ENCODE results near the gene NCOA5.
A peak's percentile ranks its signal among the peaks of the same experiment; 100 is the strongest.

The NCOA5 gene

GRCh38 chr20:46089417-46090388 is at the start of gene NCOA5:
Gene NCOA5 (minus strand): TSS chr20:46089962. CDS start chr20:46079424, 10,538 bp downstream.
- DNase-seq = peak; percentile 96

DNA sequence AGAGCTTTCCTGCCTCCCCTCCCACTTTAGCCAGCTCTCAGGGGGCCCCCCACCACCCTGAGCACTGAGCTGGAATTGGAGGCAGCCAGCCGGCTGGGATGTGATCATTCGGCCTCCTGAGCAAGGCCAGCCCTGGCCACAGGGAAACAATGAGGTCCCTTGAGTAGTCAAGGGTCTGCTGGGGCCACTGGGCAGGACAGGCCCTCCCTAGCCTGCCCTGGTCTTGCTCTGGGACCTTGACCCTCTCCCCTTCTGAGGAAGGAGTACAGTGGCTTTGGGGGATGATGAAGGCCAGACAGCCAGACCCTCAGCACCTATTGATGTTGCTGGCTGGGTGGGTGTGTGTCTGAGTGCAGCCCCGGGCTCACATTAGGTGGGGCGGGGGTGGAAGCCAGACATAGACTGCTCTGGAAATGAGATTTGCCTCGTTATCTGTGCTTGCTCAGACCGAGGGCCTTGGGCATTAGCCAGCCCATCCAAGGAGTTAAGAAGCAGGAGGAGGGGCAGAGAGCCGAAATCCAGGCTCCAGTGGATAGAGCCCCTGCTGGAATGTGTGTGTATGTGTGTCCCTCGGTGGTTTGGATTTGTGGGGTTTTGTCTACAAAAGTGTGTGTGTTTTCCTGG is 49.6 kb upstream of the NCOA5 start:
- DNase-seq = no peak

GRCh38 chr20:46137816-46138215 is 48.1 kb upstream of the NCOA5 start:
- no peak for DNase-seq

GRCh38 chr20:46135856-46136633 is 46.3 kb upstream of the NCOA5 start:
- no peak for DNase-seq

GRCh38 chr20:46134716-46135115 is 45.0 kb upstream of the NCOA5 start:
- DNase-seq = no peak

DNA sequence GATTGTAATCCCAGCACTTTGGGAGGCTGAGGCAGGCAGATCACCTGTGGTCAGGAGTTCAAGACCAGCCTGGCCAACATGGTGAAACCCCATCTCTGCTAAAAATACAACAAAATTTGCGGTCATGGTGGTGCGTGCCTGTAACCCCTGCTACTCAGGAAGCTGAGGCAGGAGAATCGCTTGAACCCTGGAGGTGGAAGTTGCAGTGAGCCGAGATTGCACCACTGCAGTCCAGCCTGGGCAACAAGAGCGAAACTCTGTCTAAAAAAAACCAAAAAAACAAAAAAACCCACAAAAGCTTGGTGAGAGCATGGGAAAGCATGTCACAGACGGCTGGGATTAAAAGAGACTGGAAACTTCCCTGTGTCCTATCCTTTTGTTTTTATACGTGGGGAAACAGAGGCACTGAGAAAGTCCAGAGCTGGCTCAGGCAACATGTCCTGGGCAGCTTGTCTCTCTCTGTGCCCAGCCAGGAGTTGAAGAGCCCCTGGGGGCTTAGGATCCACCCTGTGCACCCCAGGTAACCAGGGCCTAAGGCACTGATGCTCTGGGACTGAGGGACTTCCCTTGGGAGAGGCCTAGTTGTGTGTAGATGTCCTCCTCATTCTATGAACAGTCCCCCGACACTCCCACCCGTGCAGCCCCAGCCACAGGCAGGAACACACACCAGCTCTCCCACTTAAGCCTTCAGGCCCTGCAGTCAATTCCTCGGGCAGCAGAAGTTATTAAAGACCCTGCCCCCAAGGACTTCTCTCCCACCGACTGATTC is 44.3 kb upstream of the NCOA5 start:
- DNase-seq = no peak

DNA sequence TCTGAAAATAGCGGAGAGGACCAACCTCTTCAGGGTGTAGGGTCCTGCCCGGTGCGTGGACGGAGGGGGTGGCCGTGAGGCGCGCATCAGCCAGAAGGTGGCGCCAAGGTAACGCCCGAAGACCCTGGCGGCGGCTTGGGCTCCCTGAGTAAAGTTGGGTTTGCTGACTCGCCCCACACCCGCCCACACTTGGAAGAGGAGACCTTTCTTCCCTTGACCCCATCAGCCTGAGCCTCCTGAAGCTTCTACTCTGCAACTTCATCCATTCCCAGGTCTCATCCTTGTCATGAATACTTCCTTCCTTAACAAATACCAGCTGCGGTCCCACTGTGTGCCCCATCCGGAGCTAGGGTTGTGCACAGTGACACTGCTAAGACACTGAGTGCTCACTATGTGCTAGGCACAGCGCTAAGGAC is 43.0 kb upstream of the NCOA5 start:
- DNase-seq = peak; percentile 76

DNA sequence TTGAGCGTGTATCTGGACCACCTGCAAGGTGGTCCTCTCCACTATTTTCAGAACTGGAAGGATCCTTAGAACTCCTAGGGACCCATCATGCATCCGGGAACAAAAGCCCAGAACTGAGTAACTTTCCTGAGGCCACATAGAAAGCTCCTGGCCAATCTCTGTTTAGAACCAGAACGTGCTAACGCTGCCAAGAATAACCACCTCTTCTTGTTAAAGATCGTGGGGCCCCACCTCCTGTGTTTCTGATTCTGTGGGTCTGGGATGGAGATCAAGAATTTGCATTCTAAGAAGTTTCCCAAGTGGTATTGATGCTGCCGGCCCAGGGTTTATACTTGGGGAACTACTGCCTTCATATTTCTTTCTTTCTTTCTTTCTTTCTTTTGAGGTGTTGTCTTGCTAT is 41.6 kb upstream of the NCOA5 start:
- DNase-seq = no peak

GRCh38 chr20:46130534-46130933 is 40.8 kb upstream of the NCOA5 start:
- no peak for DNase-seq

GRCh38 chr20:46129955-46130481 is 40.3 kb upstream of the NCOA5 start:
- no peak for DNase-seq

GRCh38 chr20:46128310-46129151 is 38.8 kb upstream of the NCOA5 start:
- DNase-seq = peak; percentile 27

DNA sequence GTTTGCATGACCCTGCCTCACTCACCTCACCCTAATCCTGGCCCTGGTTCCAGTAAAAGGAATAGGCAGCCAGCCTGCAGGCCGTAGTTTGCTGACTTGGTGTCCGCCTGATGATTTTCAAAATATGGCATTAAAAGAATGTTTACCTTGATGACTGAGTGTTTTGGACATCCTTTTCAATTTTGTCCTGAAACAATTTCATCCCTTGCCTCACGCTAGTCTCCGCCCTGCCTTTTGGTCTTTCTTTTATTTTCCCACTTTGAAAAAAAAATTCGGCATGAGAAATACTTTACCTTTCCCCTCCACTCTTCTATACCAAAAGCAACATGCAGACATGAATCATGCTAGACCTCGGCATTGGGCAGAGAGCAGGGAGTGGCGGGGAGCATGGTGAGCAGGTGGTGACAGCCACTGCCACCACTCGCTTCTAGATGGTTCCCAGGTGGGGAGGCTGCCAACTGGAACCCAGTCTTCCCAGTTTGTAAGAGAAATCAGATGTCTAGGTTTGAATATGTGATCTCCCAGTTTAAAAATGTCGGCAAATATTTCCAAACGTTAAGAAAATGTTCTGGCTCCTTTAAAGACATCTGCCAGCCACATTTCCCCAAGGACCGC is 37.7 kb upstream of the NCOA5 start:
- no peak for DNase-seq

DNA sequence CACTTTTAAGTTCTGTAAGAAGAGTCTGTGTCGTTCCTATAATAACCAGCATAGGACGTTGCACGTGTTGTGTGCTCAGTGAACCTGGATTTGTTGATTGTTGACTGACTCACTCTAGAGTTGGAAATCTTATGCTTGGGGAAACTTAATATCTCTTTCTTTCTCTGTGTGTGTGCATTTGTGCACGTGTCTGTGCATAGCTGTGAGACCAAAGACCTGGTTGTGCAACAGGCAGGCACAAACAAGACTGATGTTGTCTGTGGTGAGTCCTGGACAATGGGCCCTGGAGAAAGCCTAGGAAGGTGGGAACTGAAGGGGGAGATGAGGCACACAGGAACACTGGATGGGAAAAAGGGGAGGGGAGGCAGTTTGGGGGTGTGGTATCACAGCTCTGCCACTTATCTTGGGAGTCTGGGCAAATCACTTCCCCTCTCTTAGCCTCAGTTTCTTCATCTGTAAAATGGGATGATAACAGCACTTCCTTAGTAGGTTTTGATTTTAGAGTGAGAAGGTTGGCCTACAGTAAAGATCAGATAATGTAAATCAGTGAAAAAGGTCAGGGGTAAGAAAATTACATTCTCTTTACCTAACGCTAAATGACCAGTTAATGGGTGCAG is 36.8 kb upstream of the NCOA5 start:
- no peak for DNase-seq

DNA sequence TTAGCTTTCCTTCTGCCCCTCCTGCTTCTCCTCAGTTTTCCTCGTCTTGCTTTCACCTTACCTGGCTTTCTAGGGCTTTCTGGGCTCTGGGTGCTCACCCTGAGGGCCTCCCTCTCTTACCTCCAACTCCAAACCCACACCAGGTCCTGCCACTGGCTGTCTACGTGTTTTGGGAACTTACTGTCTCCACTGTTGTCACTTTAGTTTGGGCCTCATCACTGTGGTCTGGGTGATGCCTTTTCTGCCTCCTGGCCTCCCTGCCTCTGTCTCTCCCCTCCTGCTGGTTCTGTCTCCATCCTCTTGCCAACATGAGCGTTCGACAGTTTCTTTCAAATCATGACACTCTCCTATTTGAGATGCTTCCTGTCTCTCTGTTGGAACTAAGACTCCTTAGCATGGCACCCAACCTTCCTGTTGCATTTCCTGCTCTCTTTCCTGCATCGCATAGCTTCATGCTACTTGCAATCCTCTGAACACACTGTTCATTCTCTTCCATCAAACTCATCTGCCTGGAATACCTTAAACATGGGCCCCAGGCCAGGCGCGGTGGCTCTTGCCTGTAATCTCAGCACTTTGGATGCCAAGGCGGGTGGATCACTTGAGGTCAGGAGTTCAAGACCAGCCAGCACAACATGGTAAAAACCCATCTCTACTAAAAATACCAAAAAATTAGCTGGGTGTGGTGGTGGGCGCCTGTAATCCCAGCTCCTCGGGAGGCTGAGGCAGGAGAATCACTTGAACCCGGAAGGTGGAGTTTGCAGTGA is 33.9 kb upstream of the NCOA5 start:
- no peak for DNase-seq

DNA sequence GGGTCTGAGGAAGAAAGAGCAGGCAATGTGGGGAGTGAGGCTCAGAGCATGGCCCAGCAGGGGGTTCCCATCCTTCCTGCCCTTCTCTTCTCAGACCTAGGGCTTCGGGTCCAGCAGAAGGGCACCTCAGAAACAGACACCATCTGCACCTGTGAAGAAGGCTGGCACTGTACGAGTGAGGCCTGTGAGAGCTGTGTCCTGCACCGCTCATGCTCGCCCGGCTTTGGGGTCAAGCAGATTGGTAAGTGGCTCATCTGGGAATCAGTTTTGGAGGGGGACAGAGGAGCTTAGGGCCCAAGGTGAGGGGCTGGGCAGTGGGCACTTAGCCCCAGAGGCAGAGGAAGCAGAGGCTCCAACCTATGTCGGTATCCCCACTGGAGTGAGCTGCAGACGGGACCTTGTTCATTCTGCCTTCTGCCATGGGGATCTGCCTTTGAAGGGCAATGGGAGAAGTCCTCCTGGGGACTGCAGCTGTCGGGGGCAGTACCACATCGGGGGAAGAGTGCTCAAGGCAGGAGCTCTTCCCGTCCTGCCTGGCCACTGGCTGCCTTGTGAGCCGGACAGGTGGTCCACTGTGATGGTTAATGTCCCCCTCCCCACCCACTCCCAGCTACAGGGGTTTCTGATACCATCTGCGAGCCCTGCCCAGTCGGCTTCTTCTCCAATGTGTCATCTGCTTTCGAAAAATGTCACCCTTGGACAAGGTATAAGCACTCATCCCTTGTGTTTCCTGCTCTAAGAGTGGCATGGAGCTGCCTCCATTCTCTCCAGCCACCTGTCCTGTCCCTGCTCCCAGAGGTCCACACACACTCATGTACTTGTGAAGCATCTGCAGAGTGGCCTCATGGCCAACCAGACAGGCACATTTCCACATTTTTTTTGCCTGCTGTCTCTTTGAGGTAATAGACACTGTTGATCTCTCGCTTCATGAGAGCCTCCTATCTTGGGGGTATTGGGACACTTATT is 33.0 kb upstream of the NCOA5 start:
- no peak for DNase-seq

- DNase-seq = no peak
These were observed 32.3 kb upstream of the NCOA5 start for GRCh38 chr20:46122071-46122470.

DNA sequence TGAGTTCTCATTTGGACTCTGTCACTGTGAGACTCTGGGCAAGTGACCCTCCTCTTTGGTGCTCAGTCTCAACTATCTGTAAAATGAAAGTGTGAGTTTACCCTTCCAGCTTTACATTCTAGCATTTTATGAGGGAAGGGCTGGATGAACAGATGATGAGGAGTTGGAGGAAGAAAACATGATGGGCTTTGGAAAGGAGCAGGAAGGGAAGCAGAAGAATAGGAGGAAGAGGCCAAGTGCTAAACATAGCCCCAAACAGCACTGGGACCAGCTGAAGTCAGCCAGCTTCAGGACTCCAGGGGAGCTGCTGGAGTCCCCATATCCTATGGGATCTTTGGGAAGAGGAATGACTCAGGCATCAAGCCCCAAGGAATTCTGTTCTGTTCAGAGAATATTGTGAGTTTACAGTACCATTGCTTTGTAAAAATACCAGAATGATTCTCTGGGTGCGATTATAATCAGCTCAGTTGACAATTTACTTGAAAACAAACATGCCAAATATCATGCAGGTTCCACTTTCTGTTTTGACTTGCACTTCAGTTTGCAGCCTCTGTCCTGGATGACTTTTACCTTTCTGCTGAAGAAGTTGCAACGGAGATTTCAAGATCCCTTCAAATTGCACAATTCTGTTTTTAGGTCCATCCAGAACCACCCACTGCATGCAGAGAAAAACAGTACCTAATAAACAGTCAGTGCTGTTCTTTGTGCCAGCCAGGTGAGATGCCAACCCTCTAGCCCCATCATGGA is 31.6 kb upstream of the NCOA5 start:
- no peak for DNase-seq

- no peak for DNase-seq
These were observed 30.4 kb upstream of the NCOA5 start for GRCh38 chr20:46120136-46120535.
